DND-41 (cell line): Measurements from ENCODE around the gene PRCP.
"Not testable (repeated sequence)": the region's sequence is repeated elsewhere in the genome, so short reads cannot be mapped to it uniquely, and the experiment has no call there.

Source experiments
- ATAC-seq: fragments of 200-7000 bp; cut with Tn5 transposase; 3 replicates; pipeline ENCODE4 v1.9.1; 2021; ENCODE audit warnings: low read depth; ENCODE audit not compliant: insufficient read depth
- DNase-seq: peaks from one replicate; pipeline ENCODE4 v3.0.0-alpha.2; 2020
- H2AFZ ChIP-seq: 2 replicates; pipeline ENCODE4 v1.6.0; 2012; ENCODE audit warnings: low read depth, low read length
- H3K27ac ChIP-seq: 2 replicates; pipeline ENCODE4 v1.5.1; 2012; ENCODE audit warnings: low read length, inconsistent platforms
- H3K27me3 ChIP-seq: fragments of 200-600 bp; sonication (generic); 2 replicates; pipeline ENCODE4 v1.6.0; 2012; ENCODE audit warnings: low read length, mild to moderate bottlenecking, inconsistent platforms; ENCODE audit not compliant: insufficient read depth, poor library complexity
- H3K36me3 ChIP-seq: 2 replicates; pipeline ENCODE4 v1.5.1; 2012; ENCODE audit warnings: low read length, inconsistent platforms; ENCODE audit not compliant: insufficient read depth
- H3K4me1 ChIP-seq: 2 replicates; pipeline ENCODE4 v1.5.1; 2012; ENCODE audit warnings: mild to moderate bottlenecking, low read length; ENCODE audit not compliant: insufficient read depth
- H3K4me2 ChIP-seq: 2 replicates; pipeline ENCODE4 v1.6.0; 2012; ENCODE audit warnings: mild to moderate bottlenecking, moderate library complexity, low read length, inconsistent platforms; ENCODE audit not compliant: insufficient read depth
- H3K4me3 ChIP-seq, 2 experiments: fragments of 200-600 bp in 1 of 2; shearing (Covaris generic) in 1 of 2; 2 replicates each; pipeline ENCODE4 v1.5.1; 2012 to 2016; ENCODE audit warnings: inconsistent platforms in 2 of 2, low read length in 2 of 2, mild to moderate bottlenecking in 2 of 2, low read depth in 1 of 2, moderate library complexity in 1 of 2
- H3K79me2 ChIP-seq: 2 replicates; pipeline ENCODE4 v1.6.0; 2012; ENCODE audit warnings: low read length, inconsistent platforms; ENCODE audit not compliant: insufficient read depth
- H3K9ac ChIP-seq: 2 replicates; pipeline ENCODE4 v1.6.0; 2012; ENCODE audit warnings: low read depth, mild to moderate bottlenecking, inconsistent platforms, low read length, moderate library complexity
- H3K9me3 ChIP-seq: 2 replicates; pipeline ENCODE4 v1.5.1; 2012; ENCODE audit warnings: low read length, moderate library complexity, mild to moderate bottlenecking, inconsistent platforms; ENCODE audit not compliant: insufficient read depth, severe bottlenecking
- H4K20me1 ChIP-seq: 2 replicates; pipeline ENCODE4 v1.6.0; 2012; ENCODE audit warnings: low read length; ENCODE audit not compliant: insufficient read depth
- CTCF ChIP-seq: IDR thresholded peaks from 2 replicates; pipeline ENCODE4 v1.5.1; 2012; ENCODE audit warnings: borderline replicate concordance, low read length, moderate library complexity, mild to moderate bottlenecking; ENCODE audit not compliant: poor library complexity, severe bottlenecking; ENCODE audit errors: extremely low read depth
- EZH2 ChIP-seq: IDR thresholded peaks from 3 replicates; pipeline ENCODE4 v1.6.1; 2012; ENCODE audit warnings: borderline replicate concordance, low read depth, mild to moderate bottlenecking, moderate library complexity, low read length, inconsistent platforms; ENCODE audit not compliant: severe bottlenecking

The PRCP gene

DNA sequence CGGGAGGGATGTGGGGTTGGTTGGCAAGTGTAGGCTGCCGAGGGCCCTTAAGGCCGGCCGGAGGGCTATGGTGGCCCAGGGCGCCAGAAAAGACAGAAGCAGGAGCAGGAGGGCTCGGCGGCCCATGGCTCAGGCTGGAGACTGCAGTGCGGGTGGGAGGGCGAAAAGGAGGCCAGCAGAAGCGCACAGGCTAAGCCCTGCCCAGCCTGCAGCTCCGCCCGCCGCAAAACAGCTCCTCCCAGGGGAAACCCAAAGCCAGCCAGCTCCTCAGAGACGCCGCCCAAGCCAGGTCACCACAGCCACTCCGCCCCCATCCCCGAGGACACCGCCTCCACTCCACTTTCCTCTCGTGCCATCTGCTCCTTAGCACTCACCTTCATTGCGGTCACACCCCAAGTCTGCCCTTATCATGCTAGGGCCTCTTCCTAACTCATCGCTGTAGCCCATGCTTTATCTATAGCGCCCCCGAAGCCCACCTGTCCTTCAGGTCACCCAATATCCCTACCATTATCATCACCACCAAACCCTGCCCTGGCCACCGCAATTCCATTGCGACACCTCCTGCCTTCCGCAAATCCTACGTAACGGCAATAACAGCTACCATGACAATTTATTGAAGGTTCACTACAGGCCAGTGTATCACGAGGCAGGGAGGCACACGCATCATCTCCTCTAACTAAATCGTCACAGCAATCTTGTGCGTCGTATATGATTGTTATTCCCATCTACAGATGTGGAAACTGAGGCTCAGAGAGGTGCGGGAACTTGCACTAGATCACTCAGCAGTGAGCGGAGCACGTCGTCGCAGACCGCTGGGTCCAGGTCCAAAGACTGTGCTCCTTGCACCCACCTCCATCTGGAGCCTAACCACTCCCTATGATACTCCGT is at the start of gene PRCP:
Gene PRCP, minus strand, starts transcription at position 154 of the 888 bp plus-strand sequence. Its CDS starts 28 bp downstream, at position 126.
- H3K9ac ChIP-seq, result no peak within 1 kb of the TSS
- no peaks in the 10 kb centered on the region for H3K9me3 ChIP-seq
- no peaks in the 10 kb centered on the region for H3K79me2 ChIP-seq
- no peak within 1 kb of the TSS for H3K27ac ChIP-seq
- H3K27me3 ChIP-seq, result no peaks in the 10 kb centered on the region
- TF ChIP-seq CTCF (no peak), EZH2 (no peak)
- no peaks in the 10 kb centered on the region for H3K4me1 ChIP-seq
- no peak within 1 kb of the TSS for H3K4me3 ChIP-seq
- H4K20me1 ChIP-seq, result no peaks in the 10 kb centered on the region
- no peaks in the 10 kb centered on the region for H3K36me3 ChIP-seq
- peak; percentile 44; the same call in 1 of the 3 replicates for ATAC-seq
- no peak within 1 kb of the TSS for H2AFZ ChIP-seq
- DNase-seq, result no peak
- H3K4me2 ChIP-seq, result no peak within 1 kb of the TSS

- no peak overlapping the region for H3K4me2 ChIP-seq
- ATAC-seq (no peak), DNase-seq (no peak)
- no peaks in the 10 kb centered on the region for H4K20me1 ChIP-seq
- H2AFZ ChIP-seq, result no peak overlapping the region
- no peak overlapping the region for H3K27ac ChIP-seq
- no peaks in the 10 kb centered on the region for H3K4me1 ChIP-seq
- H3K27me3 ChIP-seq, result no peaks in the 10 kb centered on the region
- TF ChIP-seq CTCF (no peak), EZH2 (no peak)
- no peak overlapping the region for H3K4me3 ChIP-seq
- no peaks in the 10 kb centered on the region for H3K36me3 ChIP-seq
- peaks cover 3% of the 10 kb centered on the region for H3K9me3 ChIP-seq
- no peaks in the 10 kb centered on the region for H3K79me2 ChIP-seq
- H3K9ac ChIP-seq, result no peak overlapping the region
Observed at GRCh38 chr11:82949352-82949751, 49.1 kb upstream of the PRCP start.

- no peak overlapping the region for H3K4me2 ChIP-seq
- no peak overlapping the region for H3K9ac ChIP-seq
- DNase-seq, result no peak
- H3K27ac ChIP-seq, result no peak overlapping the region
- no peak for ATAC-seq
- no peaks in the 10 kb centered on the region for H3K4me1 ChIP-seq
- no peak overlapping the region for H2AFZ ChIP-seq
- TF ChIP-seq EZH2 (no peak), CTCF (no peak)
- no peaks in the 10 kb centered on the region for H3K79me2 ChIP-seq
- no peaks in the 10 kb centered on the region for H3K36me3 ChIP-seq
- H3K27me3 ChIP-seq, result no peaks in the 10 kb centered on the region
- H4K20me1 ChIP-seq, result no peaks in the 10 kb centered on the region
- H3K4me3 ChIP-seq, result no peak overlapping the region
- H3K9me3 ChIP-seq, result peaks cover 3% of the 10 kb centered on the region
Observed at GRCh38 chr11:82945682-82946081, 45.5 kb upstream of the PRCP start.

DNA sequence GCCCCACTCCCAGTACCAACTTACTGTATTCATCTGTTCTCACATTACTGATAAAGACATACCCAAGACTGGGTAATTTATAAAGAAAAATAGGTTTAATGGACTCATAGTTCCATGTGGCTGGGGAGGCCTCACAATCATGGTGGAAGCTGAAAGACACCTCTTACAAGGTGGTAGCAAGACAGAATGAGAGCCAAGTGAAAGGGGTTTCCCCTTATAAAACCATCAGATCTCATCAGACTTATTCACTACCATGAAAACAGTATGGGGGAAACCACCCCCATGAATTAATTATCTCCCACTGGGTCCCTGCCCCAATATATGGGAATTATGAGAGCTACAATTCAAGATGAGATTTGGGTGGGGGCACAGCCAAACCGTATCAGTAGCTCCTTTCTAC is 44.8 kb upstream of the PRCP start:
- H3K4me1 ChIP-seq, H3K9me3 ChIP-seq, H3K9ac ChIP-seq, H3K4me2 ChIP-seq, ATAC-seq, DNase-seq, H4K20me1 ChIP-seq, H3K36me3 ChIP-seq, H3K4me3 ChIP-seq, H2AFZ ChIP-seq, H3K79me2 ChIP-seq, H3K27me3 ChIP-seq, H3K27ac ChIP-seq: not testable (repeated sequence)
